ENCODE measurements around the gene GALNT1. TPM values are rescaled to one million over a fixed set of nuclear protein-coding genes. Genes with fewer than 3 reads are reported as not detected.

GALNT1 gene
- total and polyA plus RNA-seq, 2 of the 4 experiments (the other 2 are of a cell fraction): 24.9 to 43.9 TPM

- ChIA-PET CTCF (no interaction called here), POLR2A (ENCODE audit: unreplicated experiment) (no interaction called here)
- Histone ChIP-seq H3K14ac (replicated peaks; ENCODE audit: low read depth, low read length) (no peak overlapping the region), H3K36me3 (ENCODE audit: control insufficient read depth, insufficient read depth, low read length) (no peaks in the 10 kb centered on the region), H3K9ac (ENCODE audit: low read depth, low read length) (no peak overlapping the region), H3K4me2 (ENCODE audit: low read depth, low read length) (no peak overlapping the region), H3K23ac (ENCODE audit: low read depth, low read length) (no peak overlapping the region), H2BK15ac (ENCODE audit: low read depth, low read length) (no peak overlapping the region), H3K4me3 (ENCODE audit: insufficient read depth, low read depth, low read length) (no peak overlapping the region), H2AK5ac (ENCODE audit: low read depth, low read length) (no peak overlapping the region), H2BK20ac (ENCODE audit: low read depth, low read length) (no peak overlapping the region), H3K56ac (ENCODE audit: extremely low read depth, insufficient read depth, low read length) (no peak overlapping the region), H3K9me1 (ENCODE audit: insufficient read depth, low read length) (no peaks in the 10 kb centered on the region), H2AK9ac (replicated peaks; ENCODE audit: low read depth, low read length, poor library complexity) (no peak overlapping the region), H3K4ac (ENCODE audit: low read depth, low read length) (no peak overlapping the region), H3K18ac (ENCODE audit: low read depth, low read length) (no peak overlapping the region), H4K5ac (ENCODE audit: low read depth, low read length) (no peak overlapping the region), H3K79me1 (ENCODE audit: low read depth in 1 of 2, low read length in 2 of 2) (no peaks in the 10 kb centered on the region), H2BK120ac (ENCODE audit: low read depth, low read length) (no peak overlapping the region), H2AFZ (replicated peaks; ENCODE audit: low read length, poor library complexity) (no peak overlapping the region), H4K91ac (ENCODE audit: insufficient read depth, low read depth, low read length) (no peak overlapping the region), H4K8ac (ENCODE audit: low read depth in 2 of 2, low read length in 2 of 2) (no peak overlapping the region), H3K9me3 (ENCODE audit: control insufficient read depth, insufficient read depth, low read length) (no peaks in the 10 kb centered on the region), H4K20me1 (ENCODE audit: insufficient read depth, low read length) (no peaks in the 10 kb centered on the region), H3K27me3 (ENCODE audit: control insufficient read depth, insufficient read depth, low read length) (peaks cover 35% of the 10 kb centered on the region), H3K27ac (ENCODE audit: insufficient read depth, low read length) (no peak overlapping the region), H2BK5ac (ENCODE audit: low read depth, low read length, poor library complexity, severe bottlenecking) (no peak overlapping the region), H3K4me1 (ENCODE audit: control insufficient read depth, insufficient read depth, low read length) (no peaks in the 10 kb centered on the region)
- intact Hi-C loops (cut with micrococcal nuclease) (loop anchor here (5.0 to 10.0 kb wide), 2 partner anchors 348 to 999 kb away; no protein-coding TSS in a partner anchor), in situ Hi-C loops (cut with MboI; ENCODE audit: low sequenced_read_pairs) (loop anchor here (10.0 kb wide), 2 partner anchors 189 to 529 kb away; no protein-coding TSS in a partner anchor), dilution Hi-C loops (cut with HindIII; ENCODE audit: low sequenced_read_pairs, unreplicated experiment) (no loop called here)
- TF ChIP-seq MAFK (IDR thresholded peaks at IDR 0.05; ENCODE audit: low read depth, low read length) (no peak), MXI1 (IDR thresholded peaks at IDR 0.05; ENCODE audit: borderline replicate concordance, low read depth, low read length) (no peak), CHD1 (IDR thresholded peaks at IDR 0.05; ENCODE audit: low read depth, low read length) (no peak), BHLHE40 (IDR thresholded peaks at IDR 0.05; ENCODE audit: low read depth, low read length) (no peak), FOS (IDR thresholded peaks at IDR 0.05; ENCODE audit: low read depth, low read length) (no peak), NFE2L2 (IDR thresholded peaks at IDR 0.05; ENCODE audit: low read depth, low read length) (no peak)
- TF ChIP-seq, protein P1, sequence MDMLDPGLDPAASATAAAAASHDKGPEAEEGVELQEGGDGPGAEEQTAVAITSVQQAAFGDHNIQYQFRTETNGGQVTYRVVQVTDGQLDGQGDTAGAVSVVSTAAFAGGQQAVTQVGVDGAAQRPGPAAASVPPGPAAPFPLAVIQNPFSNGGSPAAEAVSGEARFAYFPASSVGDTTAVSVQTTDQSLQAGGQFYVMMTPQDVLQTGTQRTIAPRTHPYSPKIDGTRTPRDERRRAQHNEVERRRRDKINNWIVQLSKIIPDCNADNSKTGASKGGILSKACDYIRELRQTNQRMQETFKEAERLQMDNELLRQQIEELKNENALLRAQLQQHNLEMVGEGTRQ (IDR thresholded peaks at IDR 0.05; ENCODE audit: low read depth, low read length): no peak
- TF ChIP-seq, protein P2, sequence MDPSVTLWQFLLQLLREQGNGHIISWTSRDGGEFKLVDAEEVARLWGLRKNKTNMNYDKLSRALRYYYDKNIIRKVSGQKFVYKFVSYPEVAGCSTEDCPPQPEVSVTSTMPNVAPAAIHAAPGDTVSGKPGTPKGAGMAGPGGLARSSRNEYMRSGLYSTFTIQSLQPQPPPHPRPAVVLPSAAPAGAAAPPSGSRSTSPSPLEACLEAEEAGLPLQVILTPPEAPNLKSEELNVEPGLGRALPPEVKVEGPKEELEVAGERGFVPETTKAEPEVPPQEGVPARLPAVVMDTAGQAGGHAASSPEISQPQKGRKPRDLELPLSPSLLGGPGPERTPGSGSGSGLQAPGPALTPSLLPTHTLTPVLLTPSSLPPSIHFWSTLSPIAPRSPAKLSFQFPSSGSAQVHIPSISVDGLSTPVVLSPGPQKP (IDR thresholded peaks at IDR 0.05; ENCODE audit: borderline replicate concordance, low read depth, low read length): no peak
- no TSS peak for BruUV-seq (replicated peaks)
- 73% methylated on average over 3 of the region's 7 CpGs; no CpG with 5 or more reads in 1 of the 2 experiments for WGBS, 2 experiments (ENCODE audit: extremely low coverage in 2 of 2, insufficient read length in 1 of 2)
- no peak for ATAC-seq (ENCODE audit: low read depth)
- no peak for DNase-seq
Measured at GRCh38 chr18:35755369-35755768, 173.8 kb downstream of the GALNT1 start.
